ENCODE data around the gene S100Z. TPM values are rescaled to one million over a fixed set of nuclear protein-coding genes. Genes with fewer than 3 reads are reported as not detected.

S100Z gene
- polyA plus RNA-seq, 2 of the 4 experiments (the other 2 are of a cell fraction) = not detected

DNA sequence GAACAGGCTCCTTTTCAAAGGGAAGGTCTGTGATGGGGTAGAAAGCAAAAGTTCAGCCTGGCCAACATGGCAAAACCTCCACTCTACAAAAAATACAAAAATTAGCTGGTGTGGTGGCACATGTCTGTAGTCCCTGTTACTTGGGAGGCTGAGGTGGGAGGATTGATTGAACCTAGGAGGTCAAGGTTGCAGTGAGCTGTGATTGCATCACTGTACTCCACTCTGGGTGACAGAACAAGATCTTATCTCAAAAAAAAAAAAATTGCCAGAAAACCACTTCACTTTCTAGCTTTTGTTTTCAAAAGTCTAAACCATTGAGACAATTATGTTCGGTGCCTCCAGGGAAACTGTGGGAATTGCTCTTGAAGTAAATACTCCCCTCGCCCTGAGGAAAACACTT is 43.5 kb downstream of the S100Z start:
- peaks cover 20% of the 10 kb centered on the region for H3K9me3 ChIP-seq
- H3K4me1 ChIP-seq = no peaks in the 10 kb centered on the region
- no peak overlapping the region for H3K27ac ChIP-seq
- DNase-seq (ENCODE audit: low read depth in 1 of 2, low spot score in 1 of 2) (no peak), ATAC-seq (no peak), FAIRE-seq (no peak)
- CTCF ChIA-PET = interaction anchor here (1.5 kb wide), 1 partner anchor 123 kb away, joined by 4 read pairs; no protein-coding TSS in a partner anchor
- H3K4me2 ChIP-seq = no peak overlapping the region
- TF ChIP-seq HOXA7 (CRISPR knock-in tag; IDR thresholded peaks at IDR 0.05) (no peak), TP53 (CRISPR knock-in tag; IDR thresholded peaks at IDR 0.05) (no peak), MYC (IDR thresholded peaks at IDR 0.05; ENCODE audit: borderline replicate concordance, low read length) (no peak), CTCF (IDR thresholded peaks at IDR 0.05) (no peak), PHF8 (IDR thresholded peaks at IDR 0.05; ENCODE audit: borderline replicate concordance, low read depth) (no peak), RARB (CRISPR knock-in tag; IDR thresholded peaks at IDR 0.05) (no peak), RAD21 (conservative IDR thresholded peaks at IDR 0.05 in 1 of 2, IDR thresholded peaks at IDR 0.05 in 1 of 2) (no peak), HES2 (IDR thresholded peaks at IDR 0.05) (no peak), HOXB13 (CRISPR knock-in tag; IDR thresholded peaks at IDR 0.05; ENCODE audit: low read depth) (no peak), JUNB (IDR thresholded peaks at IDR 0.05) (no peak), EHF (CRISPR knock-in tag; IDR thresholded peaks at IDR 0.05) (no peak), TFCP2L1 (CRISPR knock-in tag; IDR thresholded peaks at IDR 0.05) (no peak), JUN (IDR thresholded peaks at IDR 0.05) (no peak), ZC3H11A (IDR thresholded peaks at IDR 0.05) (no peak), REST (IDR thresholded peaks at IDR 0.05) (no peak), CBX2 (IDR thresholded peaks at IDR 0.05; ENCODE audit: borderline replicate concordance, low read depth) (no peak)
- TF ChIP-seq, protein P1, sequence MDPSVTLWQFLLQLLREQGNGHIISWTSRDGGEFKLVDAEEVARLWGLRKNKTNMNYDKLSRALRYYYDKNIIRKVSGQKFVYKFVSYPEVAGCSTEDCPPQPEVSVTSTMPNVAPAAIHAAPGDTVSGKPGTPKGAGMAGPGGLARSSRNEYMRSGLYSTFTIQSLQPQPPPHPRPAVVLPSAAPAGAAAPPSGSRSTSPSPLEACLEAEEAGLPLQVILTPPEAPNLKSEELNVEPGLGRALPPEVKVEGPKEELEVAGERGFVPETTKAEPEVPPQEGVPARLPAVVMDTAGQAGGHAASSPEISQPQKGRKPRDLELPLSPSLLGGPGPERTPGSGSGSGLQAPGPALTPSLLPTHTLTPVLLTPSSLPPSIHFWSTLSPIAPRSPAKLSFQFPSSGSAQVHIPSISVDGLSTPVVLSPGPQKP (IDR thresholded peaks at IDR 0.05; ENCODE audit: low read depth, low read length) = no peak
- TF ChIP-seq, protein P2, sequence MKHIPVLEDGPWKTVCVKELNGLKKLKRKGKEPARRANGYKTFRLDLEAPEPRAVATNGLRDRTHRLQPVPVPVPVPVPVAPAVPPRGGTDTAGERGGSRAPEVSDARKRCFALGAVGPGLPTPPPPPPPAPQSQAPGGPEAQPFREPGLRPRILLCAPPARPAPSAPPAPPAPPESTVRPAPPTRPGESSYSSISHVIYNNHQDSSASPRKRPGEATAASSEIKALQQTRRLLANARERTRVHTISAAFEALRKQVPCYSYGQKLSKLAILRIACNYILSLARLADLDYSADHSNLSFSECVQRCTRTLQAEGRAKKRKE (CRISPR knock-in tag; IDR thresholded peaks at IDR 0.05; ENCODE audit: low read depth) = no peak
- TF ChIP-seq, protein P3, sequence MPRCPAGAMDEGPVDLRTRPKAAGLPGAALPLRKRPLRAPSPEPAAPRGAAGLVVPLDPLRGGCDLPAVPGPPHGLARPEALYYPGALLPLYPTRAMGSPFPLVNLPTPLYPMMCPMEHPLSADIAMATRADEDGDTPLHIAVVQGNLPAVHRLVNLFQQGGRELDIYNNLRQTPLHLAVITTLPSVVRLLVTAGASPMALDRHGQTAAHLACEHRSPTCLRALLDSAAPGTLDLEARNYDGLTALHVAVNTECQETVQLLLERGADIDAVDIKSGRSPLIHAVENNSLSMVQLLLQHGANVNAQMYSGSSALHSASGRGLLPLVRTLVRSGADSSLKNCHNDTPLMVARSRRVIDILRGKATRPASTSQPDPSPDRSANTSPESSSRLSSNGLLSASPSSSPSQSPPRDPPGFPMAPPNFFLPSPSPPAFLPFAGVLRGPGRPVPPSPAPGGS (IDR thresholded peaks at IDR 0.05) = no peak
- TF ChIP-seq, protein P4, sequence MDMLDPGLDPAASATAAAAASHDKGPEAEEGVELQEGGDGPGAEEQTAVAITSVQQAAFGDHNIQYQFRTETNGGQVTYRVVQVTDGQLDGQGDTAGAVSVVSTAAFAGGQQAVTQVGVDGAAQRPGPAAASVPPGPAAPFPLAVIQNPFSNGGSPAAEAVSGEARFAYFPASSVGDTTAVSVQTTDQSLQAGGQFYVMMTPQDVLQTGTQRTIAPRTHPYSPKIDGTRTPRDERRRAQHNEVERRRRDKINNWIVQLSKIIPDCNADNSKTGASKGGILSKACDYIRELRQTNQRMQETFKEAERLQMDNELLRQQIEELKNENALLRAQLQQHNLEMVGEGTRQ (IDR thresholded peaks at IDR 0.05) = no peak
- 22% methylated on average over 2 of the region's 2 CpGs for WGBS (ENCODE audit: missing lambda C conversion rate)
- POLR2A ChIA-PET = no interaction called here
- no peak overlapping the region for H3K4me3 ChIP-seq

All from A549 (cell line).